T follicular helper cell (primary cell): ENCODE data around the gene IL1R2.

Experiments
- DNase-seq: peaks from one replicate; pipeline ENCODE4 v3.0.0-alpha.2; 2020; ENCODE audit warnings: low read depth

IL1R2 gene

DNA sequence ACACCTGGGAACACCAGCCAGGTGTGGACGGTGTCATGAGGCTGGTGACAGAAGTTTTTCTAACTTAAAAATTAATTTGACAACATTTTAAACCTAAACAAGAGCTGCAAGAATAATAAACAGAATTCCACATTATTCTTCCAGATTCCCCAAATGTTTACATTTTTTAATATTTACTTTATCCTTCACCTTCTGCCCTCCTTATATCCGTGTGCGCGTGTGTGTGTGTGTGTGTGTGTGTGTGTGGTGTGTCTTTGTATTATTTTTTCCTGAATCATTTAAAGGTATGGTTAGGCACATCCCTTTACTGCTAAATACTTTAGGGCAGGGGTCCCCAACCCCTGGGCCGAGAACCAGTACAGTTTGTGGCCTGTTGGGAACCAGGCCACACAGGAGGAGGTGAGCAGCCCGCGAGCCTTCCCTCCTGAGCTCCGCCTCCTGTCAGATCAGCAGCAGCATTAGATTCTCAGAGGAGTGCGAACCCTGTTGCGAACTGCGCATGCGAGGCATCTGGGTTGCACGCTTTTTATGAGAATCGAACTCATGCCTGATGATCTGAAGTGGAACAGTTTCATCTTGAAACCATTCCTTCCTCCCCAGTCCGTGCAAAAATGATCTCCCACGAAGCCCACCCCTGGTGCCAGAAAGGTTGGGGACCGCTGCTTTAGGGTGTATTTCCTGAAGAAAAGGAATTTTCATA is 16.4 kb upstream of the IL1R2 start:
- DNase-seq: no peak

DNA sequence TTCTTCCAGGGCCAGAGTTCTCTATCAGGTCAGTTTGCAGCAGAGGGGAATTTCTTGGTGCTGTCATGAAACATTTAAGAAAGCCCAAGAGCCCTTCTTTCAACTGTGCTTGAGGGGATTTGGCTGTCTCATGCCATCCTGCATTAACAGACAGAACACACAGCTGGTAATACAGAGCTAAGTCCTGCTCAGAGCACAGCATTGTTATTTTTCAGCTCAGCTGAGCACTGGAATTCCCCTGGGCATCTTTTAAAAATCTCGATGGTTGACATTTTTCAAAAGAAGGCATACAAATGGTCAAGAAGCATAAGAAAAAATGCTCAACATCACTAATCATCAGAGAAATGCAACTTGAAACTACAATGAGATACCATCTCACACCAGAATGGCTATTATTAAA is 14.9 kb upstream of the IL1R2 start:
- DNase-seq: no peak

DNA sequence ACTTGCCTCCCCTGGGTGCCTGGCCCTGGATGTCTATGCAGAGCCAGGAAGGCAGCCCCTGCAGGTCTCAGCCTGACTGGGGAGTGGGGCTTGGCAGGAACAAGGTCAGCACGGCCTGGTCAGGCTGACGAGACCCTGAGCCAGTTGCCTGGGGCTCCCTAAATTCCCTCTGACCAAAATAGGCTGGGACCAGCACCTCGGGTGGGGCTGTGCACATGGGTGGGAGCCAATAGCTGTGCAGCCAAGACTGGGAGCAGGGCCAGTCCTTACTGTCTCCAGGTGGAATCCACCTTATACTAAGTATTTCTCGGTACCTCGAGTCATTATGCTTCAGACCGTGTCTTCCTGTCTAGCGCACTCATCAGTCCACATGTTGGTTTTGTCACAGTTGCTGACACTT is 11.4 kb upstream of the IL1R2 start:
- DNase-seq: no peak

DNA sequence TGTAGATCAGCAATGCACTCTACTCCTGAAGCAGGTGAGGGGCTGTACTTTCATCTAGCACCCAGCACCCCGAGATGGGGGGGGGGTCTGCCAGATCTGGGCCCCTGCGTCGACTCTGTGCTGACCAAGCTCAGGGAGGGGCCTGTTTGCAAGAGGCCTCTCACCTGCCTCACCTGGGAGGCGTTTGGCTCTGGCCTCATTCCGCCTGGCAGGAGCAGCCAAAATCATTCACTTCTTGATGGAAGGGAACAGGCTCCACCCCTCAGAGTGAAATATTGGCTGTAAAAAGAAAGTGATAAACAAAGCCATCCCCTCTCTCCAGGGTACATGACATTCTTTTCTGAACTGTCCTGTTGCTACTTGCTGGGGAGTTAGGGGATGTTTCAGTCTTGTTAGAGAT is 10.7 kb upstream of the IL1R2 start:
- DNase-seq: no peak

DNA sequence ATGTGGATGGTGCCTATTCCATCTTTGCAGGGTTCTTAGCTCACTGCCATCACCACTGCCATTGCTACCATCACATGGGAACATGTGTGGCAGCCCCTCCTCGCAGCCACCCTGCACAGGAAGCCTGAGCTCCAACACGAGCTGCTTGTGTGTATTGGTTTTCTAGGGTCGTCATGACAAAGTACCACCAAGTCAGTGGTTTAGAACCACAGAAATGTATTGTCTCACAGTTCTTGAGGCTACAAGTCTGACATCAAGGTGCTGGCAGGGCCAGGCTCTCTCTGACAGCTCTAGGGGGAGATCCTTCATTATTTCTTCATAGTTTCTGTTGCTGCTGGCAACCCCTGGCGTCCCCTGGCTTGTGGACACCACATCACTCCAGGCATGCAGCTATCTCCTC is 10.3 kb upstream of the IL1R2 start:
- no peak for DNase-seq

DNA sequence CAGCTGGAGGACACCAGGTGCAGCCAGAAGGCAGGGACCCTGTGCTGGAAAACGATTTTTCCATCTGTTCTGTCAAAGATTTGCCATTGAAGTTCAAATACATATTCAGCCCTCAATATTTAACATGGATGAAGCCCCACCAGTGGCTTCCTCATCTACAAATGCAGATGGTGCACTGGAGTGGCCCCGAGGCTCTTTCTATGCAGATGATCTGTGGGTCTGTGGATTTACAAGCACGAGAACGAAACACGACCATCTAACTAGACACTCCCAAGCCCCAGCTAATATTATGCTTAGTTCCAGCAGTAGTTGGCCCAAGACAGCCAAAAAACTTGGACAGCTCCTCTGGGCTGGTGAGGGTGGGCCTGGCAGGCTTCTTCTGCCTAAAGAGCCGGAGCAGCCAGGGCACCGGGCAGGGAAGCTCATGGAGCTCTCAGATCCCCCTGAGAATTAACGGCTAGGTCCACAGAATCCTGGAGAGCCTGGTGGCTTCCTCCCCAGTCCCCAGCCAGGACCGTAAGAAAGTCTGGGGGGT is 9.2 kb upstream of the IL1R2 start:
- DNase-seq: no peak

DNA sequence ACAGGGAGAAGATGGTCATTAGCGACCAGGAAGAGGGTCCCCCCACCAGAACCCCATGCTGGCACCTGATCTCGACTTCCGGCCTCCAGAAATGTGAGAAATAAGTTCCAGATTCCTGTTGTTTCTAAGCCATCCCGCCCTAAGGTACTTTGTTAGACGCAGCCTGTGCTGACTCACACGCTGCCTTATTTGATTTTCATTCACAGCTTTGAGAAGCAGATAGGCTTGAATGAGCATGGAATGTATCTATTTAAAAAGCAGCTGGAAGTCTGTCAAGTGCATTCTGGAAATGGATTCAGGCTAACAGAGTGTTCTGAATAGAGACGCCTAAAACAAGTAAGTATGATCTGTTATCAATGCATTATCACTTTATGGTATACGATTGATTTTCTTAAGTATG is 8.3 kb upstream of the IL1R2 start:
- no peak for DNase-seq

DNA sequence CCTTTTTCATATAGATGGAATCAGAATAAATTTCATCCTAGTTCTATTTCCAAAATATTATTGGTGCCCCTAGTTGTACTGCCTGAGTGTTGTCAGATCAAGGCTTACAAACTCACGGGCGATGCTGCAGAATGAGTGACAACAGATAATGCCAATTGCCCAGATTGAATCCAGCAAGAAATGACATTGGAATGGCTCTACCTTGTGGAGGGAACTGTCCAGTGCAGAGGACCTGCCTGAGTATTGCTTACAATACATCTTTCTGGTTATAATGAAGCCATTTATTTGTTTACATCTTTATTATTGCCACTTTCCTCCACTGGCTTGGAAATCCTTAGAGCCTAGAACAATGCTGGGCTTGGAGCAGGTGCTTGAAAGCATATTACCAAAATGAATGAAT is 7.8 kb upstream of the IL1R2 start:
- DNase-seq: no peak

DNA sequence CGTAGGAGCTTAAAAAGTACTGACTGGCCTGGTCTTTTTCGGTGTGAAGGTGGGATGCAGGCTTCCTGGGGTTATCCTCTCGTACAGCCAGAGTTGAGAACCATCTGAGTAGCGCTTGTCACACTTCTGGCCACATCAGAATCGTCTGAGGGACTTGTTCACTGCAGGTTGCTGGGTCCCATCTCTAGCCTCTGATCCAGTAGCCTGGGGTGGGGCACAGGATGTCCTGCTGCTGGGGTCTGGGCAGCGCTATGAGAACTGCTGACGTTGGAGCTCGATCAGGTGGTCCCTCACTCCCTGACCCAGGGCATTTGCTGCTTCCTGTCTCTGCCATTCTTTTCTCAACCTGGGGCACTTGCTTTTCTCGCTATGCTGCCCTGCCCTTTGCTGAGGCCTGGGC is 7.1 kb upstream of the IL1R2 start:
- DNase-seq: no peak

DNA sequence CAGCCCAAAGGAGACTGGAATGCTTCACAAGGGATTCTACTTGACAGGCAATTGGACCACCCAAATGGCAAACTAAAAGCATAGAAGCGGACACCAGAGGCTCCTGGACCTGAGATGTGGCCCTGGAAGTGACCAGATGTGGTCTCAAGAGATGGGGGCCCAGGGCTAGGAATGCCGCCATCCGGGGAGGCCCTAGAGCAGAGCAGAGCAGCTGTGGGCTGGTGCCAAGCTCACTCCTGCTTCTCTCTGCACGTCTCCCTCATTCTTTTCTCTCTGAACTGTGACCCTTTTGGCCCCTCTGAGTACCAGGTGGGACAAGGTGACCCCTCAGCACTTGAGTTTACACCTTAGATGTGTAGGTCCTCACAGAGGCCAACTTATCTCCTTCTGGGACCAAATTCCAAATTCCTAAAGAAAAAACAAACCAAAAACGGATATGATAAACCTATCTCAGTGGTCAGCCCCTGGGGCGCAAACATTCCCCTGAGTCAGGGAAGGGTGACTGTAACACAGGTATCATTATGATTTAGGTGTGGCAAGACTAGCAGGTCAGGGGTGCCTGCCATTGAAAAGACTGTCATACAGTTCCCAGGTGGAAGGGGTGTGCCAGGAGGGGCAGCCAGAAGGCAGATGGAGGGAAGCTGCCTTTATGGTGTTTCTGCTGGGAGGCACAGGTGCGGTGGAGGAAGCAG is 6.5 kb upstream of the IL1R2 start:
- no peak for DNase-seq

DNA sequence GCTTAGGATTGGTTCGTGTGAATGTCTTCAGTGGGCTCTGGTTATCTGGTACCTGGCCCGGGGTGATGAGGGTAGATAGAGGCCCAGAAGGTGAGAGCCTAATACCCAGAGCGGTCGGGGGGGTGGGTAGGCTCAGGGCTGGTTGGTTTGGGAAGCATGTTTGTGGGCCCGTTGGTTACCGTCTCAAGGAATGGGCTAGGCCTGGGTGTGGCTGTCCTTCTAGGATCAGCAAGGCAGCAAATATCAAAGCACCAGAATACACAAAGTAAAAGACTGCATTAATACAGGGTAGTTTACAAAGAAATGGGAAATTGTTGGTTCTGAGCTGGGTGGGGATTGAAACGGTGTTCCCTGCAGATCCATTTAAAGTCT is 6.0 kb upstream of the IL1R2 start:
- no peak for DNase-seq

DNA sequence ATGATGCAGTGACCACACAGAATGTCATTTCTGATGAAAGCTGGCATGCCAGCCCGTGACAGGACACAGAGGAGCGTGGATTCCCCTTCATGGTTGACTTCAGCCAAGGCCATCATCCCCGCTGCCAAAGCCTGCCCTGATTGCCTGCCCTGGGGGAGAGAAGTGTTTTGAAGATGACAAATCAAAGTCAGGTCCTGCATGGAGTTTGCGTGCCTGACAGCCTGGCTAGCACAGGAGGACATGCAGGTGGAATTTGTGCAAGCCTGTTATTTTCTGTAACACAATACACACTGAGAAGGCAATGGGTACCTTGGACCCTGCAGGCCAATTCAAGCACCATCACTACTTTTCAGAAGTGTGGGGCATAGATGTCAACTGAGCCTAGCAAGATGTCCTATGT is 5.4 kb upstream of the IL1R2 start:
- no peak for DNase-seq

DNA sequence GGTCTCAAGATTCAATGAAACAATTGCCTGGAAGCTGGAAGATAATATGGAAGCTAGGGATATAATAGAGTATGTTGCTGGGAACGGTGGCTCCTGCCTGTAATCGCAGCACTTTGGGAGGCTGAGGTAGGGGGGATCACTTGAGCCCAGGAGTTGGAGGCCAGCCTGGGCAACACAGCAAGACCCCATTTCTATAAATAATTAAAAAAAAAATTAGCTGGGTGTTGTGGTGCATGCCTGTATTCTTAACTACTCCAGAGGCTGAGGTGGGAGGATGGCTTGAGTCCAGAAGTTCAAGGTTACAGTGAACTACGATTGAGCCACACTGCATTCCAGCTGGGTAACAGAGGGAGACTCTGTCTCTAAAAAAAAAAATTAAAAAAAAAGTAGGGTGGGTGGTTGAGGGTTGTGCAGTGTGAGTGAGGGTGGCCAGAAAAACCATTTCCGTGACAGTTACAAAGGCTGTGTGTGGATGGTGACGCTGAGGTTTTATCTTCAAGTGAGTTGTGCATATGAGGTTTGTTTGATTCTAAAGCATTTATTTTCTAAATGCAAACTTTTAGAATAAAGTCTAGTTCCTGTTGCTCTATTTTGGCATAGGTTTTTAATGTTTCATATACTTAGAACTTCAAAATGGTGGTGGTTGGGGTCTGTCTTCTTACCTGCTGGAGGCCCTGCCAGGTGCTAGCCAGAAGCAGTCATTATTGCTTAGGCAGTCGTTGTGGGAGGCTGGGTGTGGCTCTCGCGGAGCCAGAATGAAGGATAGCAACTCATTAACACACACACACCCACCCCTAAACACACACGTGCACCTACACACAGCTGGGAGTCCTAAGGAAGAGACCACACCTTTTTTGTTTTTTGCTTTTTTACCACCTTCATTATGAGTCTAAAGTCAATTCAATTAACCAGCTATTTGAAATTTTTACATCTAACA is 4.7 kb upstream of the IL1R2 start:
- no peak for DNase-seq

DNA sequence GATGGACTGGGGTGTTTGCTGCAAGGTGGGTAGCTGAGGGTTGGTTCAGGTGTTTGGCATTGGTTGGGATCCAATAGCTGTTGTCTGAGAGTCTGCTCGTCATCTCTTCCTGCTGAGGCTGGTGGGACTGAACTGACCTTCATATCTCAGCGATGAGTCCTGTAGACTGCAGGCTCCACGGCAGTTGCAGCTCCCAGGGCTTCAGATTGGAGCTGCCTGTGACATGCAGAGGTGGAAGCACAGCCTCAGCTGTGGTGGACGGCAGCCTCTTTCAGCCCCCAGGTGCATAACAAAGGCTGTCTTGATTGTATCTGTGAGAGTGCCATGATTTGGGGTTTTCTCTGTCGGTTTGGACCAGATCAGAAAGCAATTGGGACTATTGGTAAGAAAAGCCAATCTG is 3.9 kb upstream of the IL1R2 start:
- DNase-seq: no peak

DNA sequence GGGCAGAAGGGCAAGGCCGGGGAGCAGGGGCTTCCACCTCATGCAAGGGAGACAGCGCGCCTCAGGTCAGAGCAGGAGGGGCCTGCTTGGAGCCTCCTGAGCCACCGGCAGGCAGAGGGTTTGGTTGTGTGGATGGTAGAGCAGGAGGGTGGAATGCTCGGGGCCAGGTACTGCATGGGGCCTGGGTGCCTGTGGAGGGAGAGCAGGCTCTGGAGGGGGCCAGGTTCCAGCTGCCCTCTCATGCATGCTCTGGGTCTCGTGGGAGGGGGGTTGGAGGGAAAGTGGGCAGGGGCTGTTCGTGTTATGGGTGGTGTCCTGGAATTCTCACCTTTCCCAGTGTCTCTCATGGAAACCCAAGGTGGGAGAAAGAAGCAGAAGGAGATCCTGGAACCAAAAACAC is 3.2 kb upstream of the IL1R2 start:
- DNase-seq: no peak

DNA sequence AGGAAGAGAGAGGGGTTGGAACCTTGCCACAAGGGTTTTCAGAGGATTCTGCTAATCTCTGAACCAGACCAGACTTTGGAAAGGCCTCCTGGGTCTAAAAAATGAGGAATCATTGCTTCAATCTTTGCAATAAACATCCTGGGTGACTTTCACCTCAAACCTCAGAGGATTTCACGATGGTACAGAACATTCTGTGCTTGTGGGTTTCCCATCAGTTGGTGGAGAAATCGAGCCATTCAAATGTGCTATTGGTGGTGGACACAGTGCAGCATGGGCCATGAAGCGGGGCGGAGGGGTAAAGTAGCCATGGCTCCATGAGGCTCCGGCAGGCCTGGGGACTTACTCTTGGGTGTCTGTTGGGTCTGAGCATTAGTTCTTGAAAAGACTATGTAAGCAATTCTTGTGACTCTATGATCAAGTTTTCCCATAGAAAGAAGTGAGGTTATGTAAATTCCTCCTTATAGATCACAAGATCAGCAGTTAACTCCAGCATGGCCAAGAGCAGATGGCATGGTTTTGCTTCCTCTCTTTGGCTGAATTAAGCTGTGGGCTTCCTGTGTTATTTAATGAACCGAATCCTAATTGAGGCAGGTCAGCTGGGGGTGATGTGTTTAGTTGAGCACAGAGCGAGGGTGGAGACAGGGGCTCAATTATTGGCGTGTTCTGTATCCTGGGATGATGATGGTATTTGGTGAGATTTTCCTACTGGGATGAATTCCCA is 1.9 kb upstream of the IL1R2 start:
- DNase-seq: no peak

DNA sequence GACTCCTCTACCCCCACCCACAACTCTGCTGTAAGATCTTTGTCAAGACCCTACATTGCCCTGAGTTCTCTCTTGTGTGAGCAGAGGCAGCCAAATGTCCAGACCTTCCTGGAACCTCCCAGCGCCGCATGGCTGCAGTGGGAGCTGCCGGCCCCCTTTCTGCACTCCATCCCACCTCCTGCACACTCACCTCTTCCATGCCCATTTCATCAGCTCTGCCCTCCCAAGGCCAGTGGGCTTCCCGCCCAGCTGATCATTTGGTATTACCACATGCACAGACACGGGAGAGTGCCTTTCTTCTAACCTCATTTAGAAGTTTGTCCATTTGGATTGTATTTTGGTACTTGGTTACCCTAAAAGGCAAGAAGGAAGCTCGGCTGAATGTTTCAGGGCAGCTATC is 2.0 kb downstream of the IL1R2 start:
- DNase-seq: no peak

DNA sequence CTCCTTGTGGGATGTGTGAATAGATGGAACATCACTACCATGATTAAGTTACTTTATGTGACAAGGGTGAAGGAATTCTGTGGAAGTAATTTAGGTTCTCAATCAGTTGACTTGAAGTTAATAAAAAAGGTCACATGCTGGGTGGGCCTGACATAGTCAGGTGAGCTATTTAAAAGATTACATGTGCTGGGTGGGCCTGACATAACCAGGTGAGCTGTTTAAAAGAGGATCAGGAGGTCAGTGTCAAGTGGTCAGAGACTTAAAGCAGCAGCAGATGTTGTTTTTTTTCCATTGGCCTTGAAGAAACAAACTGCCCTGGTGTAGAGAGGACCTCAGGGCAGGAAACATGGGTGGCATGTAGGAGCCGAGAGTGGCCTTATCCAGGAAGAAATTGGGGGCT is 3.3 kb downstream of the IL1R2 start:
- no peak for DNase-seq

DNA sequence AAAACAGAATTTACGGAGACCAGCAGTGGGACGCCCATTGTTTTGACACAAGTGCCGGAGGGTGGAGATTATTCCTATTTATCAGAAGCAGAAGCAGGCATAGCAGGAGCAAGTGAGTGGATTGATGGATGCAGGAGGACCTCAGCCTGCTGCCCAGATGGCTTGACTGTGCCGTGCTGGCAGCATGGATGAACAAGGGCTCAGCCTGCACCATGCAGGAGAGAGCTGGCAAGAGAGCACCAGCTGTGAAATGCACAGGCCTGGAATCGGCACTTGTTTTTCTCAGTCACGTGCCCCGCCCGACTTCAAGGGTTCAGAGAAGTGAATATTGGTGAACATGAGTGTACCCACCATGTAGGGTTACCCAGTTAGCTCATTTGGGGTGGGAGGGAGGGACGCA is 4.0 kb downstream of the IL1R2 start:
- DNase-seq: no peak

DNA sequence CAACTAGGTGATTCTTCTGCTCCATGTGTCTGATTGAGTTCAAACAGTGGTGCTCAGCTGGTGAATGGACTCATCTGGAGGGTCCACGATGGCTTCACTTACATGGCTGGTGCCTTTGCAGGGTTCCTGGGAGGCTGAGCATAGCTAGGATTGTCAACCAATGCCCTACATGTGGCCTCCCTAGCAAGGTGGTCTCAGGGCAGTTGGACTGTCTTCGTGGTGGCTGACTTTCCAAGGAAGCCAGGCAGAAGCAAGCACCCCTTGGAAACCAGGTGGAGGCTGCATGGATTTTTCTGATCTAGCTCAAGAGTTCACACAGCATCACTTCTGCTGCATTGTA is 6.8 kb downstream of the IL1R2 start:
- no peak for DNase-seq

DNA sequence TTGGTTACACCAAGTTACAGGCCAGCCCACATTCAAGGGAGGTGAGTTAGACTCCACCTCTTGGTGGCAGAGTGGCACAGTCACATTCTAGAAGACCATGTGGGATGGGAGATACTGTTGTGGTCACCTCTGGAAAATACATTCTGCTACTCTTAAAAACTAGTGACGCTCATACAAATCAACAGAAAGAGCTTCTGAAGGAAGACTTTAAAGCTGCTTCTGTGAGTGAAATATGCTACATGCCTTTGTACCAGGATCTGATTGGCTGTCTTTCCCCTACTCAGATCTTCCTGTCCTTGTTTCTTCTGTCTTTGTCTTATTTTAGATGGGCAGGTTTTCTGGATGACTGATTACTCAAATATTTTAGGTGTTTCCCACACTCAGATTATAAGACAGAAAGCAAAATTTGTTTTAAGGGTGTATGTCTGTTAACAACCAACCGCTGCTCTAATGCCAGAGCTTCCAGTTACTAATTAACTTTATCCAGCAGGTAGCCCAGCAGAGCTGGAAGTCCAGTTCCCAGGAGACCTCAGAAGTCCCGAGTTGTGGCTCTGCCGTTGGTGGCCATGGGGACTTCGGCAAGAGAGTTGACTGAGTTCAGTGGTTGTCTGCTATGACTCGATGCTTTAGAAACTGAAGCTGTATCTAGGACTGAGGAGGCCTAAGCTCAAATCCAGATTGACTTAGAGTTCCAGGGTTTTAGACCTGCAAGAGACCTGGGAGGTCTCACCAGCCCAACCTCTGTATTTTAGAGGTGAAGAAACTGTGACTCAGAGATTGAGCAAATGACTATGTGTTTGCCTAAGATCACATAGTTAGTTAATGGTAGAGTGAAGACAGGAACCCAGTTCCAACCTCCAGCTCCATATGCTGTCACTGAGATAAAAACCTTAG is 7.4 kb downstream of the IL1R2 start:
- DNase-seq: no peak
